Measurements from ENCODE around the gene OSBPL7. TPM values are rescaled to one million over a fixed set of nuclear protein-coding genes. Genes with fewer than 3 reads are reported as not detected.

The OSBPL7 gene
- total RNA-seq, 1 experiment from 2014 or later, result 20.5 TPM

DNA sequence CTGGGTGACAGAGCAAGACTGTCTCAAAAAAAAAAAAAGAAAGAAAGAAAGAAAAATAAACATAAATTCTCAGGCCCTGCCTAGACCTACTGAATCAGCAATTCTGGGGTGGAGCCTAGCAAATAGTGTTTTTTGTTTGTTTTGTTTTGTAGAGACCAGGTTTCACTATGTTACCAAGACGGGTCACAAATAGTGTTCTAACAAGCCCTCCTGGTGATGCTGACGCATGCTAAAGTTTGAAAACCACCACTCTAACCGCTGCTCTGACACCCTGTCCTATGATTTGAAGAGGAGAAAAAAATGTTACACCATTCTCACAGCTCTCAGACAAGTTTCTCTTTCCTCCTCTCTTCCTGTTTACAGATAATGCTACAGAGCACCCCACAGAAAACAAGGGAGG, 8.3 kb upstream of the OSBPL7 start:
- peaks cover 24 to 25% of the 10 kb centered on the region in 2 experiments for H3K36me3 ChIP-seq (ENCODE audit: control insufficient read depth in 1 of 2, insufficient read depth in 2 of 2, low read length in 2 of 2)
- ATAC-seq, result no peak
- H4K20me1 ChIP-seq (ENCODE audit: insufficient read depth), result no peaks in the 10 kb centered on the region
- TF ChIP-seq ZFX (IDR thresholded peaks at IDR 0.05), result no peak
- no peak for TF ChIP-seq ZNF274 (IDR thresholded peaks at IDR 0.05; ENCODE audit: low read depth, low read length)
- TF ChIP-seq EZH2 (IDR thresholded peaks at IDR 0.05), result no peak
- TF ChIP-seq POLR2A (IDR thresholded peaks at IDR 0.05; ENCODE audit: borderline replicate concordance, extremely low read depth, insufficient read depth, insufficient read length), result no peak
- TF ChIP-seq FOSL1 (IDR thresholded peaks at IDR 0.05; ENCODE audit: low read depth), result no peak
- TF ChIP-seq RAD21 (IDR thresholded peaks at IDR 0.05; ENCODE audit: low read depth), result no peak
- no peak for TF ChIP-seq ELF1 (IDR thresholded peaks at IDR 0.05; ENCODE audit: borderline replicate concordance, low read depth)
- TF ChIP-seq EGR1 (IDR thresholded peaks at IDR 0.05; ENCODE audit: low read depth), result no peak
- no peak for TF ChIP-seq CBX3 (IDR thresholded peaks at IDR 0.05; ENCODE audit: low read depth)
- no peak for TF ChIP-seq EZH2phosphoT487 (IDR thresholded peaks at IDR 0.05; ENCODE audit: borderline replicate concordance)
- no peak for TF ChIP-seq SIN3A (IDR thresholded peaks at IDR 0.05; ENCODE audit: low read depth)
- TF ChIP-seq, protein P1, sequence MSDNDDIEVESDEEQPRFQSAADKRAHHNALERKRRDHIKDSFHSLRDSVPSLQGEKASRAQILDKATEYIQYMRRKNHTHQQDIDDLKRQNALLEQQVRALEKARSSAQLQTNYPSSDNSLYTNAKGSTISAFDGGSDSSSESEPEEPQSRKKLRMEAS (IDR thresholded peaks at IDR 0.05), result no peak
- TF ChIP-seq TCF7L2 (IDR thresholded peaks at IDR 0.05; ENCODE audit: borderline replicate concordance, extremely low read depth, insufficient read depth, insufficient read length), result no peak
- no peak for TF ChIP-seq POLR2AphosphoS5 (IDR thresholded peaks at IDR 0.05; ENCODE audit: low read depth, low read length)
- TF ChIP-seq, protein P2, sequence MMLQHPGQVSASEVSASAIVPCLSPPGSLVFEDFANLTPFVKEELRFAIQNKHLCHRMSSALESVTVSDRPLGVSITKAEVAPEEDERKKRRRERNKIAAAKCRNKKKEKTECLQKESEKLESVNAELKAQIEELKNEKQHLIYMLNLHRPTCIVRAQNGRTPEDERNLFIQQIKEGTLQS (IDR thresholded peaks at IDR 0.05), result no peak
- intact Hi-C loops (cut with micrococcal nuclease), result loop anchor here (2.0 kb wide), 1 partner anchor 141 kb away; the partner anchor contains the start of gene CDK5RAP3
- ChIA-PET CTCF (interaction anchor here (2.4 kb wide), 1 partner anchor 8 kb away, joined by 23 read pairs; the partner anchor contains the start of gene OSBPL7), RAD21 (ENCODE audit: low non-redundant PET in 1 of 2, low total read pairs in 2 of 2, uncharacterized antibody in 2 of 2, unreplicated experiment in 2 of 2) (no interaction called here), POLR2A (interaction anchor here (3.4 kb wide), 1 partner anchor 8 kb away, joined by 18 read pairs; the partner anchor contains the start of gene OSBPL7)
- peak overlapping the region; percentile 90 to 99 for H3K4me3 ChIP-seq (replicated peaks in 1 of 2; ENCODE audit: low read depth in 1 of 2, low read length in 2 of 2)
- H3K9me2 ChIP-seq (ENCODE audit: insufficient read depth), result no peaks in the 10 kb centered on the region
- H3K4me1 ChIP-seq (ENCODE audit: control insufficient read depth in 1 of 2, insufficient read depth in 2 of 2, low read length in 2 of 2), result peaks cover 14 to 20% of the 10 kb centered on the region in 2 experiments; a peak in 3 of 4 replicates
- peak overlapping the region; percentile 82 for H3K9ac ChIP-seq (ENCODE audit: low read length)
- peaks cover 34% of the 10 kb centered on the region for H3K79me2 ChIP-seq (ENCODE audit: insufficient read depth, low read length)
- H3K27me3 ChIP-seq (ENCODE audit: insufficient read depth, low read length), result no peaks in the 10 kb centered on the region
- BruUV-seq (replicated peaks), result no TSS peak
- H3K9me3 ChIP-seq (ENCODE audit: control insufficient read depth in 1 of 2, insufficient read depth in 1 of 2, low read depth in 1 of 2, low read length in 2 of 2), result no peaks in the 10 kb centered on the region
- H2AFZ ChIP-seq (ENCODE audit: low read depth, low read length, poor library complexity, severe bottlenecking), result no peak overlapping the region
- DNase-seq (ENCODE audit: low read depth, low spot score), result no peak
- H3K27ac ChIP-seq (ENCODE audit: low read depth, low read length), result peak overlapping the region; percentile 64; the same call in 1 of the 2 replicates
- H3K4me2 ChIP-seq (ENCODE audit: low read length), result peak overlapping the region; percentile 90

Measured in HCT116 (cell line).